GM23338 (cell line): Measurements from ENCODE around the gene INAFM1. TPM values are rescaled to one million over a fixed set of nuclear protein-coding genes. Genes with fewer than 3 reads are reported as not detected.
A peak's percentile ranks its signal among the peaks of the same experiment; 100 is the strongest.

Source experiments
- ATAC-seq: fragments of 200-7000 bp; cut with Tn5 transposase; 3 replicates; pipeline ENCODE4 v1.9.1; 2020
- DNase-seq: peaks from one replicate; pipeline ENCODE4 v3.0.0-alpha.2; 2015; ENCODE audit warnings: low spot score
- H2AFZ ChIP-seq: fragments of 200-600 bp; sonication (generic); 2 replicates; pipeline ENCODE4 v1.8.0; 2016; ENCODE audit warnings: antibody characterized with exemption, mild to moderate bottlenecking, moderate library complexity
- H3F3A ChIP-seq: fragments of 200-600 bp; sonication (generic); replicated peaks from 2 replicates; pipeline ENCODE4 v1.8.0; 2017; ENCODE audit warnings: antibody characterized with exemption, mixed run types, low read depth
- H3K27ac ChIP-seq: fragments of 200-600 bp; sonication (generic); 2 replicates; pipeline ENCODE4 v1.6.1; 2016; ENCODE audit warnings: low read depth
- H3K27me3 ChIP-seq: fragments of 200-600 bp; sonication (generic); 2 replicates; pipeline ENCODE4 v1.8.0; 2016; ENCODE audit warnings: mild to moderate bottlenecking, mixed run types, moderate library complexity; ENCODE audit not compliant: insufficient read depth
- H3K36me3 ChIP-seq: fragments of 200-600 bp; sonication (generic); 2 replicates; pipeline ENCODE4 v1.8.0; 2016; ENCODE audit warnings: mild to moderate bottlenecking; ENCODE audit not compliant: insufficient read depth
- H3K4me1 ChIP-seq: fragments of 200-600 bp; sonication (generic); 2 replicates; pipeline ENCODE4 v1.8.0; 2016; ENCODE audit warnings: mild to moderate bottlenecking, moderate library complexity; ENCODE audit not compliant: insufficient read depth
- H3K4me2 ChIP-seq: fragments of 200-600 bp; sonication (generic); 2 replicates; pipeline ENCODE4 v1.7.1; 2017; ENCODE audit warnings: mixed run types
- H3K4me3 ChIP-seq: fragments of 200-600 bp; sonication (generic); 2 replicates; pipeline ENCODE4 v1.6.1; 2016; ENCODE audit warnings: mixed run types
- H3K79me2 ChIP-seq: fragments of 200-600 bp; sonication (generic); replicated peaks from 2 replicates; pipeline ENCODE4 v1.8.0; 2017; ENCODE audit warnings: mild to moderate bottlenecking; ENCODE audit not compliant: insufficient read depth
- H3K9me2 ChIP-seq: fragments of 200-600 bp; sonication (generic); 2 replicates; pipeline ENCODE4 v1.8.0; 2017; ENCODE audit not compliant: insufficient read depth
- H4K20me1 ChIP-seq: fragments of 200-600 bp; sonication (generic); replicated peaks from 2 replicates; pipeline ENCODE4 v1.8.0; 2017; ENCODE audit warnings: mild to moderate bottlenecking; ENCODE audit not compliant: insufficient read depth
- H3K27ac Mint-ChIP-seq: 2 replicates; pipeline ENCODE4 v1.8.0; 2020; ENCODE audit warnings: inconsistent platforms, mild to moderate bottlenecking, moderate library complexity, mixed read lengths
- H3K27me3 Mint-ChIP-seq: 3 replicates; pipeline ENCODE4 v1.8.0; 2022; ENCODE audit warnings: low read depth, mild to moderate bottlenecking, moderate library complexity, mixed read lengths, inconsistent platforms; ENCODE audit not compliant: insufficient read depth, poor library complexity
- H3K36me3 Mint-ChIP-seq: 3 replicates; pipeline ENCODE4 v1.8.0; 2021; ENCODE audit warnings: low read depth, mild to moderate bottlenecking, inconsistent platforms, moderate library complexity, mixed read lengths
- H3K4me1 Mint-ChIP-seq: 3 replicates; pipeline ENCODE4 v1.8.0; 2020; ENCODE audit warnings: mild to moderate bottlenecking, inconsistent platforms, mixed read lengths
- H3K4me3 Mint-ChIP-seq: 3 replicates; pipeline ENCODE4 v1.8.0; 2021; ENCODE audit warnings: moderate library complexity, mild to moderate bottlenecking, inconsistent platforms, mixed read lengths
- H3K9me3 Mint-ChIP-seq: 3 replicates; pipeline ENCODE4 v1.8.0; 2020; ENCODE audit warnings: moderate library complexity, mild to moderate bottlenecking, inconsistent platforms, mixed read lengths
- CREB1 ChIP-seq: fragments of 250-450 bp; sonication (Bioruptor Pico); IDR thresholded peaks from 2 replicates; pipeline ENCODE4 v1.5.0; 2020; ENCODE audit warnings: low read depth, mild to moderate bottlenecking, moderate library complexity
- EZH2phosphoT487 ChIP-seq: fragments of 200-600 bp; sonication (generic); IDR thresholded peaks from one replicate; pipeline ENCODE4 v1.8.1; 2018; ENCODE audit warnings: antibody characterized with exemption; ENCODE audit not compliant: unreplicated experiment
- JUNB ChIP-seq: IDR thresholded peaks from one replicate; pipeline ENCODE4 v1.6.1; 2016; ENCODE audit warnings: antibody characterized with exemption; ENCODE audit not compliant: unreplicated experiment
- NANOG ChIP-seq: IDR thresholded peaks from 2 replicates; pipeline ENCODE4 v1.6.1; 2016; ENCODE audit warnings: antibody characterized with exemption, borderline replicate concordance
- POLR2AphosphoS5 ChIP-seq: IDR thresholded peaks from 2 replicates; pipeline ENCODE4 v1.6.1; 2016; ENCODE audit warnings: antibody characterized with exemption, low read depth
- STAT1 ChIP-seq: IDR thresholded peaks from one replicate; pipeline ENCODE4 v1.6.1; 2016; ENCODE audit warnings: antibody characterized with exemption; ENCODE audit not compliant: unreplicated experiment
- ZNF114 ChIP-seq: fragments of 250-450 bp; sonication (Bioruptor Pico); IDR thresholded peaks from 2 replicates; pipeline ENCODE4 v1.5.0; 2020; ENCODE audit warnings: mild to moderate bottlenecking, moderate library complexity
- ZNF331 ChIP-seq: fragments of 250-450 bp; sonication (Bioruptor Pico); IDR thresholded peaks from 2 replicates; pipeline ENCODE4 v1.5.0; 2020; ENCODE audit warnings: low read depth, mild to moderate bottlenecking, moderate library complexity
- polyA plus RNA-seq: library from polyadenylated mRNA; unstranded; fragments of >200 nt; fragmentation: Nextera tagmentation; extraction: Ambion mirVana; gene quantifications from 2 replicates; pipeline ENCODE4 v1.2.1, GENCODE V29; 2016
- total RNA-seq: library from RNA; depleted of rRNA; stranded (reverse); fragments of >200 nt; shearing (Covaris generic); gene quantifications from 2 replicates; pipeline ENCODE4 v1.2.3, GENCODE V29; 2014
- TF ChIP-seq, protein P1 (sequence below): fragments of 250-450 bp; sonication (Bioruptor Pico); IDR thresholded peaks from 2 replicates; pipeline ENCODE4 v1.5.0; 2020; ENCODE audit warnings: mild to moderate bottlenecking, moderate library complexity
- TF ChIP-seq, protein P2 (sequence below): IDR thresholded peaks from 2 replicates; pipeline ENCODE4 v1.6.1; 2016; ENCODE audit warnings: antibody characterized with exemption

The INAFM1 gene
- total and polyA plus RNA-seq, 2 experiments from 2014 or later: 2.9 to 10.2 TPM

DNA sequence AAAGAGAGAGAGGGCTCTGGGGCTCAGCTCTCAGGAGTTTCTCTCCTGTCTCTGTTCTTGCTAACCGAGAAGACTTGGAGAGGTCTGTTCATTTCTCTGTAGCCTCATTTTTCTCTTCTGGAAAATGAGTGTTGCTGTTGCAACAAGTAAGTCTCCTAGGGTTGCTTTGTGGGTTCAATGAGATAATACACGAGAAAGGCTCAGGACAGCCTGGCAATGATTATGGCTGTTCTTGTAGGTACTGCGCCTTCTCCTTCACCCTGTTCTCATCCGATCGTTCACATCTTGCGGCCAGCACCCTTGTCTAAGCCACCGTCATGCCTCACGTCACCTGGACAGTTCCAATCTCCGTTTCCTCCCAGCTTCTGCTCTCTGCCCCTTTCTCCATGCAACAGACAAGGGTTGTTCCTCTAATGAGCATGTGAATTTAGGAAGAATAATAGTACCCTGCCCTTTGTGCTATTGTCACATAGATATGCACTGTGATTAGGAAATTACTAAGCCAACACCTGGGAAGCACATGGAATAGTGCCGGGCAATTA is 39.1 kb downstream of the INAFM1 start (continued):
- TF ChIP-seq, protein P1, sequence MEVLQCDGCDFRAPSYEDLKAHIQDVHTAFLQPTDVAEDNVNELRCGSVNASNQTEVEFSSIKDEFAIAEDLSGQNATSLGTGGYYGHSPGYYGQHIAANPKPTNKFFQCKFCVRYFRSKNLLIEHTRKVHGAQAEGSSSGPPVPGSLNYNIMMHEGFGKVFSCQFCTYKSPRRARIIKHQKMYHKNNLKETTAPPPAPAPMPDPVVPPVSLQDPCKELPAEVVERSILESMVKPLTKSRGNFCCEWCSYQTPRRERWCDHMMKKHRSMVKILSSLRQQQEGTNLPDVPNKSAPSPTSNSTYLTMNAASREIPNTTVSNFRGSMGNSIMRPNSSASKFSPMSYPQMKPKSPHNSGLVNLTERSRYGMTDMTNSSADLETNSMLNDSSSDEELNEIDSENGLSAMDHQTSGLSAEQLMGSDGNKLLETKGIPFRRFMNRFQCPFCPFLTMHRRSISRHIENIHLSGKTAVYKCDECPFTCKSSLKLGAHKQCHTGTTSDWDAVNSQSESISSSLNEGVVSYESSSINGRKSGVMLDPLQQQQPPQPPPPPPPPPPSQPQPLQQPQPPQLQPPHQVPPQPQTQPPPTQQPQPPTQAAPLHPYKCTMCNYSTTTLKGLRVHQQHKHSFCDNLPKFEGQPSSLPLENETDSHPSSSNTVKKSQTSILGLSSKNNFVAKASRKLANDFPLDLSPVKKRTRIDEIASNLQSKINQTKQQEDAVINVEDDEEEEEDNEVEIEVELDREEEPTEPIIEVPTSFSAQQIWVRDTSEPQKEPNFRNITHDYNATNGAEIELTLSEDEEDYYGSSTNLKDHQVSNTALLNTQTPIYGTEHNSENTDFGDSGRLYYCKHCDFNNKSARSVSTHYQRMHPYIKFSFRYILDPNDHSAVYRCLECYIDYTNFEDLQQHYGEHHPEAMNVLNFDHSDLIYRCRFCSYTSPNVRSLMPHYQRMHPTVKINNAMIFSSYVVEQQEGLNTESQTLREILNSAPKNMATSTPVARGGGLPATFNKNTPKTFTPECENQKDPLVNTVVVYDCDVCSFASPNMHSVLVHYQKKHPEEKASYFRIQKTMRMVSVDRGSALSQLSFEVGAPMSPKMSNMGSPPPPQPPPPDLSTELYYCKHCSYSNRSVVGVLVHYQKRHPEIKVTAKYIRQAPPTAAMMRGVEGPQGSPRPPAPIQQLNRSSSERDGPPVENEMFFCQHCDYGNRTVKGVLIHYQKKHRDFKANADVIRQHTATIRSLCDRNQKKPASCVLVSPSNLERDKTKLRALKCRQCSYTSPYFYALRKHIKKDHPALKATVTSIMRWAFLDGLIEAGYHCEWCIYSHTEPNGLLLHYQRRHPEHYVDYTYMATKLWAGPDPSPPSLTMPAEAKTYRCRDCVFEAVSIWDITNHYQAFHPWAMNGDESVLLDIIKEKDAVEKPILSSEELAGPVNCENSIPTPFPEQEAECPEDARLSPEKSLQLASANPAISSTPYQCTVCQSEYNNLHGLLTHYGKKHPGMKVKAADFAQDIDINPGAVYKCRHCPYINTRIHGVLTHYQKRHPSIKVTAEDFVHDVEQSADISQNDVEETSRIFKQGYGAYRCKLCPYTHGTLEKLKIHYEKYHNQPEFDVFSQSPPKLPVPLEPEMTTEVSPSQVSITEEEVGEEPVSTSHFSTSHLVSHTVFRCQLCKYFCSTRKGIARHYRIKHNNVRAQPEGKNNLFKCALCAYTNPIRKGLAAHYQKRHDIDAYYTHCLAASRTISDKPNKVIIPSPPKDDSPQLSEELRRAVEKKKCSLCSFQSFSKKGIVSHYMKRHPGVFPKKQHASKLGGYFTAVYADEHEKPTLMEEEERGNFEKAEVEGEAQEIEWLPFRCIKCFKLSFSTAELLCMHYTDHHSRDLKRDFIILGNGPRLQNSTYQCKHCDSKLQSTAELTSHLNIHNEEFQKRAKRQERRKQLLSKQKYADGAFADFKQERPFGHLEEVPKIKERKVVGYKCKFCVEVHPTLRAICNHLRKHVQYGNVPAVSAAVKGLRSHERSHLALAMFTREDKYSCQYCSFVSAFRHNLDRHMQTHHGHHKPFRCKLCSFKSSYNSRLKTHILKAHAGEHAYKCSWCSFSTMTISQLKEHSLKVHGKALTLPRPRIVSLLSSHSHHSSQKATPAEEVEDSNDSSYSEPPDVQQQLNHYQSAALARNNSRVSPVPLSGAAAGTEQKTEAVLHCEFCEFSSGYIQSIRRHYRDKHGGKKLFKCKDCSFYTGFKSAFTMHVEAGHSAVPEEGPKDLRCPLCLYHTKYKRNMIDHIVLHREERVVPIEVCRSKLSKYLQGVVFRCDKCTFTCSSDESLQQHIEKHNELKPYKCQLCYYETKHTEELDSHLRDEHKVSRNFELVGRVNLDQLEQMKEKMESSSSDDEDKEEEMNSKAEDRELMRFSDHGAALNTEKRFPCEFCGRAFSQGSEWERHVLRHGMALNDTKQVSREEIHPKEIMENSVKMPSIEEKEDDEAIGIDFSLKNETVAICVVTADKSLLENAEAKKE (CRISPR knock-in tag): no peak
- TF ChIP-seq ZNF331 (CRISPR knock-in tag): no peak
- no peak for TF ChIP-seq CREB1
- no peak for TF ChIP-seq JUNB
- no peak for TF ChIP-seq POLR2AphosphoS5
- no peak for TF ChIP-seq ZNF114 (CRISPR knock-in tag)

DNA sequence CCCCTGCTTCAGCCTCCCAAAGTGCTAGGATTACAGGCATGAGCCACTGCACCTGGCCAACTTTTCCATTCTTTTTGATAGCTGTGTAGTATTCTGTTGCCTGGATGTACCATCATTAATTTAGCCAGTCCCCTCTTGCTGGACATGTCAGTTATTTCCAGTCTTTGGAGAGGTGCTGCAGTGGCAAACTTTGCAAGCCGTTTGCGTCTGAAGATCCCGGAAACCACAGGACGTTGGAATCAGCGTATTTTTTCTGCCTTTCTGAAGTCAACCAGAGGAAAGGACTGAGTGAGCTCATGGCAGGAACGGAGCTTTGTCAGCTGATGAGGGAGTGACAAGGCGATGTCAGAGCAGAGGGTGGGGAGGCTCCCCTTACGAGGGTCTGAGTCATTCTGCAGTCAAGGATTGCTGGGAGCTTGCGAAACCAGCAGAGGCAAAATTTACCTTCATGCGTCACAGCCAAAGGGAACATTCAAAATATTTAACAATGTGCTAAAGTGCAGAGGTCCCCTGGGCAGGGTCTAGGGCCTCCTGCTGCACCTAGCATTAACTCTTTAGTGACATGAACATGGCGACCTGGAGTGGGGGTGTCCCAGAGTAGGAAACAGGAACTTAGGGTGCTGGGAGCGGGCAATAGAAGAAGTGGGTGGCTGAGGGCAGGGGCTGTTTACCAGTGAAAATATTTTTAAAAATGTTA is 40.6 kb downstream of the INAFM1 start:
- ATAC-seq (peak; percentile 44; the same call in 2 of the 3 replicates), DNase-seq (peak; percentile 46)
- H3K4me2 ChIP-seq: no peak overlapping the region
- Mint-ChIP-seq H3K36me3 (no peaks in the 10 kb centered on the region), H3K4me1 (no peaks in the 10 kb centered on the region), H3K4me3 (no peak overlapping the region), H3K9me3 (peaks cover 3% of the 10 kb centered on the region; the same call in 1 of the 3 replicates), H3K27ac (no peak overlapping the region), H3K27me3 (peaks cover 12% of the 10 kb centered on the region)
- H3K9me2 ChIP-seq: no peaks in the 10 kb centered on the region
- no peaks in the 10 kb centered on the region for H3K4me1 ChIP-seq
- H3K27me3 ChIP-seq: no peaks in the 10 kb centered on the region
- TF ChIP-seq STAT1 (no peak), ZNF331 (CRISPR knock-in tag) (no peak), NANOG (no peak), POLR2AphosphoS5 (no peak), ZNF114 (CRISPR knock-in tag) (no peak), EZH2phosphoT487 (no peak), JUNB (no peak)
- TF ChIP-seq, protein P2, sequence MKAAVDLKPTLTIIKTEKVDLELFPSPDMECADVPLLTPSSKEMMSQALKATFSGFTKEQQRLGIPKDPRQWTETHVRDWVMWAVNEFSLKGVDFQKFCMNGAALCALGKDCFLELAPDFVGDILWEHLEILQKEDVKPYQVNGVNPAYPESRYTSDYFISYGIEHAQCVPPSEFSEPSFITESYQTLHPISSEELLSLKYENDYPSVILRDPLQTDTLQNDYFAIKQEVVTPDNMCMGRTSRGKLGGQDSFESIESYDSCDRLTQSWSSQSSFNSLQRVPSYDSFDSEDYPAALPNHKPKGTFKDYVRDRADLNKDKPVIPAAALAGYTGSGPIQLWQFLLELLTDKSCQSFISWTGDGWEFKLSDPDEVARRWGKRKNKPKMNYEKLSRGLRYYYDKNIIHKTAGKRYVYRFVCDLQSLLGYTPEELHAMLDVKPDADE: no peak
- no peak overlapping the region for H3K27ac ChIP-seq
- H3K36me3 ChIP-seq: no peaks in the 10 kb centered on the region
- no peak overlapping the region for H3K4me3 ChIP-seq
- no peaks in the 10 kb centered on the region for H4K20me1 ChIP-seq
- 0 out of 2 replicates have a peak overlapping the region, but pooled peaks have one; percentile 14 for H2AFZ ChIP-seq
- H3F3A ChIP-seq: no peaks in the 10 kb centered on the region
- no peaks in the 10 kb centered on the region for H3K79me2 ChIP-seq
